GM23338 (cell line): Measurements from ENCODE around the gene WNT2. TPM values are rescaled to one million over a fixed set of nuclear protein-coding genes. Genes with fewer than 3 reads are reported as not detected.

Experiments used
- ATAC-seq: fragments of 200-7000 bp; cut with Tn5 transposase; 3 replicates; pipeline ENCODE4 v1.9.1; 2020
- DNase-seq: peaks from one replicate; pipeline ENCODE4 v3.0.0-alpha.2; 2015; ENCODE audit warnings: low spot score
- H2AFZ ChIP-seq: fragments of 200-600 bp; sonication (generic); 2 replicates; pipeline ENCODE4 v1.8.0; 2016; ENCODE audit warnings: antibody characterized with exemption, mild to moderate bottlenecking, moderate library complexity
- H3F3A ChIP-seq: fragments of 200-600 bp; sonication (generic); replicated peaks from 2 replicates; pipeline ENCODE4 v1.8.0; 2017; ENCODE audit warnings: antibody characterized with exemption, mixed run types, low read depth
- H3K27ac ChIP-seq: fragments of 200-600 bp; sonication (generic); 2 replicates; pipeline ENCODE4 v1.6.1; 2016; ENCODE audit warnings: low read depth
- H3K27me3 ChIP-seq: fragments of 200-600 bp; sonication (generic); 2 replicates; pipeline ENCODE4 v1.8.0; 2016; ENCODE audit warnings: mild to moderate bottlenecking, mixed run types, moderate library complexity; ENCODE audit not compliant: insufficient read depth
- H3K36me3 ChIP-seq: fragments of 200-600 bp; sonication (generic); 2 replicates; pipeline ENCODE4 v1.8.0; 2016; ENCODE audit warnings: mild to moderate bottlenecking; ENCODE audit not compliant: insufficient read depth
- H3K4me1 ChIP-seq: fragments of 200-600 bp; sonication (generic); 2 replicates; pipeline ENCODE4 v1.8.0; 2016; ENCODE audit warnings: mild to moderate bottlenecking, moderate library complexity; ENCODE audit not compliant: insufficient read depth
- H3K4me2 ChIP-seq: fragments of 200-600 bp; sonication (generic); 2 replicates; pipeline ENCODE4 v1.7.1; 2017; ENCODE audit warnings: mixed run types
- H3K4me3 ChIP-seq: fragments of 200-600 bp; sonication (generic); 2 replicates; pipeline ENCODE4 v1.6.1; 2016; ENCODE audit warnings: mixed run types
- H3K79me2 ChIP-seq: fragments of 200-600 bp; sonication (generic); replicated peaks from 2 replicates; pipeline ENCODE4 v1.8.0; 2017; ENCODE audit warnings: mild to moderate bottlenecking; ENCODE audit not compliant: insufficient read depth
- H3K9me2 ChIP-seq: fragments of 200-600 bp; sonication (generic); 2 replicates; pipeline ENCODE4 v1.8.0; 2017; ENCODE audit not compliant: insufficient read depth
- H4K20me1 ChIP-seq: fragments of 200-600 bp; sonication (generic); replicated peaks from 2 replicates; pipeline ENCODE4 v1.8.0; 2017; ENCODE audit warnings: mild to moderate bottlenecking; ENCODE audit not compliant: insufficient read depth
- H3K27ac Mint-ChIP-seq: 2 replicates; pipeline ENCODE4 v1.8.0; 2020; ENCODE audit warnings: inconsistent platforms, mild to moderate bottlenecking, moderate library complexity, mixed read lengths
- H3K27me3 Mint-ChIP-seq: 3 replicates; pipeline ENCODE4 v1.8.0; 2022; ENCODE audit warnings: low read depth, mild to moderate bottlenecking, moderate library complexity, mixed read lengths, inconsistent platforms; ENCODE audit not compliant: insufficient read depth, poor library complexity
- H3K36me3 Mint-ChIP-seq: 3 replicates; pipeline ENCODE4 v1.8.0; 2021; ENCODE audit warnings: low read depth, mild to moderate bottlenecking, inconsistent platforms, moderate library complexity, mixed read lengths
- H3K4me1 Mint-ChIP-seq: 3 replicates; pipeline ENCODE4 v1.8.0; 2020; ENCODE audit warnings: mild to moderate bottlenecking, inconsistent platforms, mixed read lengths
- H3K4me3 Mint-ChIP-seq: 3 replicates; pipeline ENCODE4 v1.8.0; 2021; ENCODE audit warnings: moderate library complexity, mild to moderate bottlenecking, inconsistent platforms, mixed read lengths
- H3K9me3 Mint-ChIP-seq: 3 replicates; pipeline ENCODE4 v1.8.0; 2020; ENCODE audit warnings: moderate library complexity, mild to moderate bottlenecking, inconsistent platforms, mixed read lengths
- CREB1 ChIP-seq: fragments of 250-450 bp; sonication (Bioruptor Pico); IDR thresholded peaks from 2 replicates; pipeline ENCODE4 v1.5.0; 2020; ENCODE audit warnings: low read depth, mild to moderate bottlenecking, moderate library complexity
- CTCF ChIP-seq, 2 experiments: fragments of 200-600 bp in 1 of 2; sonication (generic) in 1 of 2; conservative IDR thresholded peaks; 2 replicates each; pipeline versions ENCODE4 v1.5.1 to v1.6.1; 2016 to 2017; ENCODE audit warnings: antibody characterized with exemption in 2 of 2, low read depth in 2 of 2, mild to moderate bottlenecking in 2 of 2, moderate library complexity in 1 of 2
- ETS1 ChIP-seq: IDR thresholded peaks from 2 replicates; pipeline ENCODE4 v1.6.1; 2016; ENCODE audit warnings: antibody characterized with exemption
- EZH2 ChIP-seq: fragments of 200-600 bp; sonication (generic); IDR thresholded peaks from one replicate; pipeline ENCODE4 v1.8.0; 2017; ENCODE audit warnings: antibody characterized with exemption, mild to moderate bottlenecking, low read depth; ENCODE audit not compliant: unreplicated experiment
- EZH2phosphoT487 ChIP-seq: fragments of 200-600 bp; sonication (generic); IDR thresholded peaks from one replicate; pipeline ENCODE4 v1.8.1; 2018; ENCODE audit warnings: antibody characterized with exemption; ENCODE audit not compliant: unreplicated experiment
- JUNB ChIP-seq: IDR thresholded peaks from one replicate; pipeline ENCODE4 v1.6.1; 2016; ENCODE audit warnings: antibody characterized with exemption; ENCODE audit not compliant: unreplicated experiment
- NANOG ChIP-seq: IDR thresholded peaks from 2 replicates; pipeline ENCODE4 v1.6.1; 2016; ENCODE audit warnings: antibody characterized with exemption, borderline replicate concordance
- POLR2AphosphoS5 ChIP-seq: IDR thresholded peaks from 2 replicates; pipeline ENCODE4 v1.6.1; 2016; ENCODE audit warnings: antibody characterized with exemption, low read depth
- REST ChIP-seq: IDR thresholded peaks from one replicate; pipeline ENCODE4 v1.6.1; 2018; ENCODE audit warnings: antibody characterized with exemption; ENCODE audit not compliant: unreplicated experiment
- STAT1 ChIP-seq: IDR thresholded peaks from one replicate; pipeline ENCODE4 v1.6.1; 2016; ENCODE audit warnings: antibody characterized with exemption; ENCODE audit not compliant: unreplicated experiment
- ZNF114 ChIP-seq: fragments of 250-450 bp; sonication (Bioruptor Pico); IDR thresholded peaks from 2 replicates; pipeline ENCODE4 v1.5.0; 2020; ENCODE audit warnings: mild to moderate bottlenecking, moderate library complexity
- ZNF331 ChIP-seq: fragments of 250-450 bp; sonication (Bioruptor Pico); IDR thresholded peaks from 2 replicates; pipeline ENCODE4 v1.5.0; 2020; ENCODE audit warnings: low read depth, mild to moderate bottlenecking, moderate library complexity
- ZNF462 ChIP-seq: fragments of 250-450 bp; sonication (Bioruptor Pico); IDR thresholded peaks from 2 replicates; pipeline ENCODE4 v1.5.0; 2020; ENCODE audit warnings: mild to moderate bottlenecking, moderate library complexity
- polyA plus RNA-seq: library from polyadenylated mRNA; unstranded; fragments of >200 nt; fragmentation: Nextera tagmentation; extraction: Ambion mirVana; gene quantifications from 2 replicates; pipeline ENCODE4 v1.2.1, GENCODE V29; 2016
- total RNA-seq: library from RNA; depleted of rRNA; stranded (reverse); fragments of >200 nt; shearing (Covaris generic); gene quantifications from 2 replicates; pipeline ENCODE4 v1.2.3, GENCODE V29; 2014

Gene WNT2
- total and polyA plus RNA-seq, 2 experiments from 2014 or later, result not detected

- H4K20me1 ChIP-seq, result no peaks in the 10 kb centered on the region
- peaks cover 14% of the 10 kb centered on the region; the same call in 1 of the 2 replicates for H3K9me2 ChIP-seq
- Mint-ChIP-seq H3K27me3 (no peaks in the 10 kb centered on the region), H3K36me3 (peaks cover 7% of the 10 kb centered on the region; the same call in 2 of the 3 replicates), H3K9me3 (peaks cover 12% of the 10 kb centered on the region), H3K4me1 (no peaks in the 10 kb centered on the region), H3K27ac (no peak overlapping the region), H3K4me3 (no peak overlapping the region)
- no peaks in the 10 kb centered on the region for H3K79me2 ChIP-seq
- ATAC-seq, result no peak
- H2AFZ ChIP-seq, result peak overlapping the region; percentile 59; the same call in 1 of the 2 replicates
- H3F3A ChIP-seq, result no peaks in the 10 kb centered on the region
- no peak overlapping the region for H3K4me2 ChIP-seq
- no peaks in the 10 kb centered on the region for H3K27me3 ChIP-seq
- H3K27ac ChIP-seq, result no peak overlapping the region
- no peak for DNase-seq
- no peaks in the 10 kb centered on the region for H3K4me1 ChIP-seq
- no peak overlapping the region for H3K4me3 ChIP-seq
- no peak for TF ChIP-seq CREB1 (CRISPR knock-in tag)
- no peak for TF ChIP-seq NANOG
- no peak for TF ChIP-seq CTCF (conservative IDR thresholded peaks at IDR 0.05; ENCODE audit: low read depth in 2 of 2)
- no peak for TF ChIP-seq ETS1
- TF ChIP-seq EZH2, result no peak
- no peak for TF ChIP-seq ZNF462
- TF ChIP-seq EZH2phosphoT487, result no peak
- TF ChIP-seq STAT1, result no peak
- no peak for TF ChIP-seq ZNF114 (CRISPR knock-in tag)
- no peak for TF ChIP-seq REST
- TF ChIP-seq ZNF331 (CRISPR knock-in tag), result no peak
- TF ChIP-seq POLR2AphosphoS5, result no peak
- no peak for TF ChIP-seq JUNB
- no peaks in the 10 kb centered on the region; the same call in 1 of the 2 replicates for H3K36me3 ChIP-seq
Measured at GRCh38 chr7:117247809-117248208, 75.0 kb downstream of the WNT2 start.
